ENCODE data around the gene BRWD1.

The BRWD1 gene

GRCh38 chr21:39187141-39187540 lies 126.3 kb downstream of the BRWD1 start:
- TF ChIP-seq CTCF (IDR thresholded peaks at IDR 0.05; ENCODE audit: control insufficient read depth, insufficient read depth, low read depth, low read length, missing control alignments) = no peak
- no peak for DNase-seq (ENCODE audit: low read depth)
- H3K4me3 ChIP-seq (ENCODE audit: control insufficient read depth, low read depth, low read length) = no peak overlapping the region

- TF ChIP-seq CTCF (IDR thresholded peaks at IDR 0.05; ENCODE audit: control insufficient read depth, insufficient read depth, low read depth, low read length, missing control alignments) = no peak
- DNase-seq (ENCODE audit: low read depth) = no peak
- H3K4me3 ChIP-seq (ENCODE audit: control insufficient read depth, low read depth, low read length) = no peak overlapping the region
Observed at GRCh38 chr21:39186676-39187075, 126.8 kb downstream of the BRWD1 start.

- H3K4me3 ChIP-seq (ENCODE audit: control insufficient read depth, low read depth, low read length) = no peak overlapping the region
- no peak for TF ChIP-seq CTCF (IDR thresholded peaks at IDR 0.05; ENCODE audit: control insufficient read depth, insufficient read depth, low read depth, low read length, missing control alignments)
- DNase-seq (ENCODE audit: low read depth) = no peak
Observed at GRCh38 chr21:39185157-39185556, 128.3 kb downstream of the BRWD1 start.

GRCh38 chr21:39184050-39184980 lies 129.1 kb downstream of the BRWD1 start:
- peak overlapping the region; percentile 92 for H3K4me3 ChIP-seq (ENCODE audit: control insufficient read depth, low read depth, low read length)
- no peak for TF ChIP-seq CTCF (IDR thresholded peaks at IDR 0.05; ENCODE audit: control insufficient read depth, insufficient read depth, low read depth, low read length, missing control alignments)
- no peak for DNase-seq (ENCODE audit: low read depth)

- no peak for TF ChIP-seq CTCF (IDR thresholded peaks at IDR 0.05; ENCODE audit: control insufficient read depth, insufficient read depth, low read depth, low read length, missing control alignments)
- H3K4me3 ChIP-seq (ENCODE audit: control insufficient read depth, low read depth, low read length) = peak within 1 kb of the TSS; percentile 92
- DNase-seq (ENCODE audit: low read depth) = peak; percentile 55
Observed at GRCh38 chr21:39183272-39184049, 130.0 kb downstream of the BRWD1 start, which contains the start of gene PSMG1. PSMG1 (minus strand) TSS chr21:39183451; CDS start chr21:39183385, 66 bp downstream.

GRCh38 chr21:39182484-39183271 lies 130.8 kb downstream of the BRWD1 start:
- no peak for TF ChIP-seq CTCF (IDR thresholded peaks at IDR 0.05; ENCODE audit: control insufficient read depth, insufficient read depth, low read depth, low read length, missing control alignments)
- no peak for DNase-seq (ENCODE audit: low read depth)

More at GRCh38 chr21:39182484-39183271, 130.8 kb downstream of the BRWD1 start:
- peak overlapping the region; percentile 92 for H3K4me3 ChIP-seq (ENCODE audit: control insufficient read depth, low read depth, low read length)
